ENCODE results near the gene ZNF57.

- TF ChIP-seq PREB (CRISPR knock-in tag; IDR thresholded peaks at IDR 0.05) (no peak), NCOA1 (IDR thresholded peaks at IDR 0.05; ENCODE audit: low read depth) (no peak), ZNF143 (CRISPR knock-in tag; IDR thresholded peaks at IDR 0.05) (no peak), HDAC8 (tag; IDR thresholded peaks at IDR 0.05) (no peak)
Observed at GRCh38 chr19:2905918-2906519, 5.3 kb downstream of the ZNF57 start.

Measured in K562 (cell line).